UCSD-AML1 (cell line): ENCODE measurements around the gene GTF3C2.
"Not testable (repeated sequence)": the region's sequence is repeated elsewhere in the genome, so short reads cannot be mapped to it uniquely, and the experiment has no call there.

Source experiments
- DNase-seq: peaks from one replicate; lab custom pipeline; 2025; ENCODE audit not compliant: unreplicated experiment; lab: John Stamatoyannopoulos, UW

GTF3C2 gene

DNA sequence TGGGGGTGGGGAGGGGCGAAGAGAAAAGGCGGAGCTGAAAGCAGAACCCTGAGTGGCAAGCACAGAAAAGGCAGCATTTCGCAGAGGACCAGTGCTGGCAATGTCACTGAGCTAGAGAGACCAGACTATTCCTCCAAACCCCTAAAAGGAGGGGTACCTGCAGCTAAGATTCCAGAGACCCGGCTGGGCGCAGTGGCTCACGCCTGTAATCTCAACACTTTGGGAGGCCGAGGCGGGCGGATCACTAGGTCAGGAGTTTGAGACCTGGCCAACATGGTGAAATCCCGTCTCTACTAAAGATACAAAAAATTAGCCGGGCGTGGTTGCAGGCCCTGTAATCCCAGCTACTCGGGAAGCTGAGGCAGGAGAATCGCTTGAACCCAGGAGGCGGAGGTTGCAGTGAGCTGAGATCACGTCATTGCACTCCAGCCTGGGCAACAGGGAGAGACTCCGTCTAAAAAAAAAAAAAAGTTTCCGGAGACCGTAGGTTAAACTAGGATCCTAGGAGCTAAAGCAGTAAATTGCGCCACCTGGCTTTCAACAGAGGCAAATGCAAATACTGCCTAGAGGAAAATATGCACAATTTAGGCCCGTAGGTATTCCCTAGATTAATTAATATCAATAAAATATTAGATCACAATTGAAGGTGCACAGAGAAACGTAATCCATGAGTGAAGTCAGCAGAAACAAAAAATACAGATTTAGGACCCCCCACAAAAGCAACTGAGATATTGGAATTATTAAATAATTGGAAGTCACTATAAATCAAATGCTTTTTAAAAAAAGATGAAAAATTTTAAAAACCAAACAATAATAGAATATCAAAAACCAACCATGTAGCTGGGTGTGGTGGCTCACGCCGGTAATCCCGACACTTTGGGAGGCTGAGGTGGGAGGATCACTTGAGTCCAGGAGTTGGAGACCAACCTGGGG lies 53.2 kb downstream of the GTF3C2 start:
- no peak for DNase-seq

GRCh38 chr2:27300606-27301005 lies 56.0 kb downstream of the GTF3C2 start:
- DNase-seq, result not testable (repeated sequence)

- no peak for DNase-seq
Measured at GRCh38 chr2:27298391-27299080, 58.0 kb downstream of the GTF3C2 start.

- no peak for DNase-seq
Measured at GRCh38 chr2:27297195-27297594, 59.4 kb downstream of the GTF3C2 start.

- DNase-seq, result no peak
Measured at GRCh38 chr2:27296481-27296880, 60.1 kb downstream of the GTF3C2 start.

- DNase-seq, result no peak
Measured at GRCh38 chr2:27294928-27295327, 61.6 kb downstream of the GTF3C2 start.

DNA sequence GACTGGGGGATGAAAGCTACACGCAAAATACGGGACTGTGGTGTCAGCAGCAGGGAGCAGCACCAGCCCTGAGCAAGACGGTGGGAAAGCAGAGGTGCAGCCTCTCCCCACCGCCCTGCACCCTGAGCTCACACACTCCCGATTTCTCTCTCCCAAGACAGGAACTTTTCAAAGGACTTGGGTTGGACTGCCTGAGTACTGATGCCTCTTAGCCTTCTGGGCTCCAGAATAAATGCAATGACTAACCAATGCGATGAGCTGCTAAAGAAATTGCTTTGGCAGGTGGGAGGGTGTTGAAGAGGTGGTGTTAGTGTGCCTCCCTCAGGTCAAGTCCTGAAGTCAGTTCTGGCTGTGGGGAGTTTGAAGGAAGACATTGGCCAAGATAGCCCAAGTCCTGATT lies 64.7 kb downstream of the GTF3C2 start:
- no peak for DNase-seq

GRCh38 chr2:27290549-27290948 lies 66.0 kb downstream of the GTF3C2 start:
- DNase-seq, result no peak

DNA sequence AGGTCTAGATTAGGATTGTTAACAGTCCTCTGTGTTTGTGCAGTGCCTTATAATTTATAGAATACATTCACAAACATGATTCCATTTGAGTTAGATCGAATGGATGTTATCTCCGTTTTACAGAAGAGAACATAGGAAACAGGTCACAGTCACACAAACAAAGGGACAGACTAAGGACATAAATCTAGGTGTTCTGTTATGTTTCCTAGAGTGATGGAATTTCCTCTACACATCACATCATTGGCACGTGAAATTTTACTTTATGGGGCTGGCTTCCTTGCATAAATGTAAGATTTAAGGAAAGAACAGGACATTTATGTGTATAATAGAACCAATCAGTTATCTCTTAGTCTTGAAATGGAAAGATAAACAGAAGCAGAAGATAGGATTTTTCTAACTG lies 68.0 kb downstream of the GTF3C2 start:
- no peak for DNase-seq

- DNase-seq, result no peak
Measured at GRCh38 chr2:27285481-27285880, 71.1 kb downstream of the GTF3C2 start.

DNA sequence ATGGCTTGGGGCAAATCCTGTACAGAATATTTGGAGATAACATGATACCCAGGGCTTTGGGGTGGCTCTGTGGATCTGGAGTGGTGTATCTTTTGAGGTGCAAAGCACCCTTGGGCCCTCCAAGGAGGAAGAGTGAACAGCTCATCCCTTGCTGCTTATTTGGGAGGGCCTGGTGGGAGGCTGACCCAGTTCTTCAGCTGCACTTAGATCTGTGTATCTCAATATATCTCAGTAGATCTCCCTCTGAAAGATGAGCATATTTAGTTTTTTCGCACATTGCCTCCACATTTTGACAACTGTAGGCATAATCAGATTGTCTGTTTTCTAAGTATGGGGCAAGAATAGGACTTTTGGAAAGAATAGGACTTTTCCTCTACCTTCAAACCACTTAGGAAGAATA lies 71.6 kb downstream of the GTF3C2 start:
- no peak for DNase-seq

GRCh38 chr2:27282892-27283291 lies 73.7 kb downstream of the GTF3C2 start:
- no peak for DNase-seq

DNA sequence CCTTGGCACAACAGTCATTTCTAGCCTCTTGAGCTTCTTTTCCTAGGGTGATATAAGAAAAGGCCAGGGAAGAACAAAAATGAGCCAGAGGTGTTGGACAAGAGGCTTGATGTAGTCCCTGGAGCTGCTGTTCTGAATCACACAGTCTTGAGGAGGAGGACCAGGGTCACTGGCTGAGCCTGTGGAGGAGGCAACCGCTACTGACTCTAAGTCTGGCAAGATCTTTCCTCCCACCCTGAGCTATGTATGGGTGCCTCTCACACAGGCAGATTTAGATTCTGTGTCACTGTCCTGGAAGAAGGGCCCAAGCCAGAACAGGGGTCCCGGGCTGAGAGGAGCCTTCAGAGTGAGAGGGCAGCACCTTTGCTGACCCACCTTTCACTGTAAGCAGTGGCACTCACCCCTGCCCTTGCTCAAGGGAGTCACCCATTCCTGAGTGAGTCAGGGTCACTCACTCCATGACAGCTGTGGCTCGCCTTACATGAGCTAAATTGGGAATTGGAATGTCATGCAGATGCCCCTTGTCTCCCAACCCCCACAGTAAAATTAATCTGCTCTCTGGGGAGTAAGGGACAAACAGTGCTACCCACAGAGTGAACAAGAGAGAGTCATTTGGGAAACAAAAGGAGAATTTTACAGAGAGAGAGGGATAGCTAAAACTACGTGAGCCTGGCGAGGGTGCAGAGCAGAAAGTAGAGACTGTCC lies 74.6 kb downstream of the GTF3C2 start, which contains the start of gene TRIM54:
TSS of gene TRIM54 (plus strand) at position 575 of the 705 bp plus-strand sequence. CDS start 303 bp downstream, outside the sequence.
- no peak for DNase-seq

DNA sequence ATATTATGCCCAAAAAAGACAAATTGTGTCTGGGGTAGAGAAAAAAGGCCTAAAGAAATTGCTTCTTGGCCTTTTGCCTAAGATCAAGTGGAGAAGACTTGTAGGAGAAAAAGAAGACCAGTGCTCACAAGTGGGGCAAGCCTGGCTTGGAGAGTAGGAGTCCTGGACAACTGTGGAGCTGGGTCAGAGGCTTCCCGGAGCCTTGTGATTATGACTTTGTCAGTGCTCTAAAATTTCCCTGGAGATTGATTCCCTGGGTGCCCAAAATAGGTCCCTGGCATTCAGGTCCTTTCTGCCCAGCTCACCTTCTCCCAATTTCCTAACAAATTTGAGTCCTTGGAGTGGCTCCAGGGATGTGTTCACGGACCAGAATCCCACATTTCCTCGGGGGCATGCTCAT lies 75.1 kb downstream of the GTF3C2 start:
- no peak for DNase-seq

DNA sequence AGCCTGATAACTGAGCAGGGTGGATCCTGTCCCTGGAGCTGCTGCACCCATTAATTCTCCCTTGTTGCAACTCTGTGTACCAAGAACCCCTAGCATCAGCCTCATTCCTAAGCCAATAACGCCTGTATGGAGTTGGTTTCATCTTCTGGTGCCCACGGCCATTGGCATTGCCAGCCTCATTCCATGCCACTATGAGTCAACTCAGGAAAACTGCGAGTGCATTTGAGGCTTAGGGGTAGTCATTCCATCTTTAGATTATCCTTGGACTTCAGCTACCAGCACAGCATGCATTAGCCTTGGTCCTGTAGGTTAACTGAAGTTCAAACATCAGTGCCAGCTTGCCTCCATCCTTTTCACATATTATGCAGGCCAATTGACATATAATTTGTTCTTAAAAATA lies 75.7 kb downstream of the GTF3C2 start:
- DNase-seq, result no peak

GRCh38 chr2:27278010-27278409 lies 78.6 kb downstream of the GTF3C2 start:
- DNase-seq, result no peak
